HG02943 (cell line): ENCODE results near the gene FER1L5.

ENCODE experiments used
- ATAC-seq: cut with Tn5 transposase; IDR thresholded peaks from one replicate; pipeline ENCODE4 v1.9.1; 2021; ENCODE audit warnings: mild to moderate bottlenecking, low read depth, moderate library complexity; ENCODE audit not compliant: unreplicated experiment

Gene FER1L5

DNA sequence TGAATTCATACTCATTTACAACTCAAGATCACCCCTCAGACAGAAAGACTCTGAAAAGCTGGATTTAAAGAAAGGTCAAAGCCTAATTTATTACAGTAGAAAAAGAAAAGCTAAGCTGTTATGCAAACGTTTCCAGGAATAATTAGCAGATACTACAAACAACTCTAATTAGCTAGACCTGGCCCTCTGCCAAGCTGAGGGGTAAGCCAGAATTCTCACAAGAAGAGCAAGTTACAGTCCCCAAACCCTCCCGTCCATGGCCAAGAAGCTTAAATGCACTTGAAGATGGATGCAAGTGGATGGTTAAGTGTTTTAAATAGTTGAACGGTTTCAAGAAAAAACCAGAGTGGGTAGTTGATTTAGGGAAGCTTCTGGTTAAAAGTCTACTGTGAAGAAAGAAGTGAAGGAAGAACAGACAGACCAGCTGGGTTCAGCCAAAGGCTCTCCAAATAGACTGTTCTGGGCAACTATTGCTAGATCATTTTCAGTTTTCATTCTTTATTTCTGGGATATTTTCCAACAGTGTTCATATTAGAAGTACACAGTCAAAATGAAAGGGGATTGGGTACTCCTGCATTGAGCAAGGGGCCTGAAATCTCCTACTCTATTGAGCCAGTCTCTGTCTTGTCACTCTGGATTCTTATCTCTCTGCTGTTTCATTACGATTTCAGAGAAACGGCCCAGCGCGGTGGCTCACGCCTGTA is 92.5 kb downstream of the FER1L5 start:
- no peak for ATAC-seq

DNA sequence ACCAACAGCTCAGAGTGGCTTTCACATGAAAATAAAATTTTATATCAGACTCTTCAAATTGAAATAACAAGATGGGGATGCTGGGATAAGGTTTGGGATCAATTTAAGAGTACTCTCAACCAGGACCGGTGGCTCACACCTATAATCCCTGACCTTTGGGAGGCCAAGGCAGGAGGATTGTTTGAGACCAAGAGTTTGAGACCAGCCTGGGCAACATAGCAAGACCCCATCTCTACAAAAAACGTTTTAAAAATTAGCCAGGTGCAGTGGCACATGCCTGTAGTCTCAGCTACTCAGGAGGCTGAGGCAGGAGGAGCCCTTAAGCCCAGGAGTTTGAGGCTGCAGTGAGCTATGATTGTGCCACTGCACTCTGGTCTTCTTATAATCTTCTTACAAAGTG is 94.7 kb downstream of the FER1L5 start:
- ATAC-seq: no peak

GRCh38 chr2:96737831-96738230 is 95.3 kb downstream of the FER1L5 start:
- ATAC-seq: no peak

DNA sequence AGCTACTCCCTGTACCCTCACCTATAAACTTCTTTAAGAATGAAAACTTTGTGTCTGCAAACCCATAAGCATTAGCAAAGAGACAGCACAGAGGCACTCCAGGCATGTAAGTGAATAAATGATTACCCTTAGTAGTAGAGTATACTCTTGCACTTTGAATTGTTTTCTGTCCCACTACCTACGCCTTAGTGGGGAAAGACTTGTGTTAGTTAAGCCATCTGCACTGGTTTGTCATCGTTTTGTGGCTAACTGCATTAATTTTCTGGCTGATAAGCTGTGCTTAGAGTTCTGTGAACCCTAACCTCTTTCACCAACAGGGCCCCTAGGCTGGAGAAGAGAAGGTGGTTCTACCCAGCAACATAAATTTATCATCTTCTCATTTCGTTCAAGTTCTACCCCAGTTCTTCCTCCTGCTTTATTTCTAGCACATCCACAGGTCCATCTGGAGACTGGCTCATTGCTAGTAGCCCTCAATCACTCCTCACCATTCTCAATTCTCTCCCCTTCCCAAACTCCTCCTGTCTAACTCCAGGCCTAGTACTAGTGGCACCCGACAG is 96.6 kb downstream of the FER1L5 start:
- ATAC-seq: no peak

DNA sequence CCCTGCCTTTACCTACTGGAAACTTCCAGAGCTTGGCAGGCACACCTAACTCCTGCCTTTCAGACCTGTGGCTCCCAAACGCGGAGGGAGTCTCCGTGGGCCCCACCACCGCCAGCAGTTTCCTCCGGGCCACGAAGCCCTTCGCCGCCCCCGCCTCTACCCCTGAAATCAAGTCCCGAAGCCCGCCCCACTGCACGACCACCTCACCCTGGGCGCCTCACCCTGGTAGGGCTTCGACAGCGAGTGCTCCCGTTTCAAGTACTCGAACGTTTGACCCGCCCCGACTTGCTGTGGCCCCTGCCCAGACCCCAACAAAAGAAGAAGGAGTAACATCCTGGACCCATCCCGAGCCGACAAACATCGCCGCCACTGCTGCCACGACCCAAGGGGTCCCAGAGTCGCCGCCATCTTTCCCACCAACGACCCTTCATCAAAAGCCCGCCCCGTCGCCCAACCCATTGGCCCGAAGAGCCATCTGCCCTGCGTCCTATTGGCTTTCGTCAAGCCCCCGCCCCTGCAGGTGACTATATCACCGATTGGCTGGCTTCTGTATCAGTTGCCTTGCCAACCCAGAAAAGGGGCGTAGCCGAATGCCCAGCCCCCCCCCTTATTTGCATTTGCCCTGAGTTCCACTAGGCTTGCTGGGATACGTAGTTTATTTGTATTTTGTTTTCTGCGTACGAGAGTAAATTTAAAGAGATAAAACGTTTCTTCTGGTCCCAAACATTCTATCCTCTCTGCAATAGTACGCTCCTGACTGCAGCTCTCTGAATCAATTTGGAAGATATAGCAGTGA is 97.3 kb downstream of the FER1L5 start, which contains the start of gene LMAN2L:
TSS of gene LMAN2L (minus strand) at position 432 of the 796 bp plus-strand sequence. CDS start at position 408, 24 bp downstream.
- peak; percentile 96 for ATAC-seq

DNA sequence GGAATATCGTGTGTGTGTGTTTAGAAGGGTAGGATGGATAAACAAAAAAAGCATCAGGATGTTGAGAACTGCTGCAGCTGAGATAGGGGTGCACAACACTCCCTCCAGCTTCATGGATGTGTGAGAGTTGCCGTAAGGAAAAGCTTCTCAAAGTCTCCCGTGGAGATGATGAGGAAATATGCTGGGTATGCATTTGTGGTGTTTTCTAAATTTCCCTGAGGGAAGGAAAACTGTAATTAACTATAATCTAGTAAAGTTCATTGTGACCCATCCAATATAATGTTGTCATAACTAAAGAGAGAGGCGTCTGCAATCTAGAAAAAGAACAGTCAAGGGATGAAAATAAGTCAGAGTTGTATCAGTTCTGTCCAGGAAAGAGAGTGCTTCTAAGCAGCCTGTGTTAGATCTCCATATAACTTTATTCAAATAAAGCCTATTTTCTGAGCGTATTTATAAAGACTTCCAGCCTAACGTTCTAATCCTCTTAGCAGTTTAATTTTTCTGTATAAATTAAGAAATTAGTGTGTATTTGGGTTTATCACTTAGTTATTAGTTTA is 104.6 kb downstream of the FER1L5 start:
- no peak for ATAC-seq

- ATAC-seq: no peak
These were observed 109.2 kb downstream of the FER1L5 start for GRCh38 chr2:96751800-96752199.

DNA sequence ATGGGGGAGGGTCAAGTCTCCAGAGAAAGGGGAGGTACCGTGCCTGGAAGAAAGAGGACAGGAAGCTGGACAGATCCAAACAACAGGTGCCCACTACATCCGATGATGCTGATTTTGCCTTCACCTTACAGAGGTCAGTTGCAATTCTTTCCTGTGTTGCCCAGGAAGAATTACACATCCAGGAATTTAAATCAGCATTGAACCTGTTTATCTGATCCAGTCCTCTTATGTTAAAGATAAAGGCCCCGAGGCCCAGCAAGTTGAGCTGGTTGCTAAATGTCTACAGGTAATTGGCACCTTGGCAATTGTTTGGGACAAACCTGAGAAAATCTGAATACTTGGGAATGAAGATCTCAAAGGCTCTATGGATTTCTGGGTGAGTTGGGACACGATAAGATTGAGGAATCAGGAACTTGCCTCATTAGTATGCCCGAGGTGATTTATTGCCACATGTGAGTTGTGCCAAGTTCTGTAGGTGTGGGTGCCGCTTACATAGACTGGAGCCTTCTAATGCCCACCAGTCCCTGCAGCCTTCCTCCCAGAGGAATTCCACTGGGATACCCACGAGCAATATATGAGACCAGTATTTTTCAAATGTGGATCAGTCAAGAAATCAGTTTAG is 111.2 kb downstream of the FER1L5 start:
- ATAC-seq: no peak

GRCh38 chr2:96754317-96754716 is 111.8 kb downstream of the FER1L5 start:
- ATAC-seq: no peak
